ENCODE measurements around the gene RETSAT. TPM values are rescaled to one million over a fixed set of nuclear protein-coding genes. Genes with fewer than 3 reads are reported as not detected.
"Not testable (repeated sequence)": the region's sequence is repeated elsewhere in the genome, so short reads cannot be mapped to it uniquely, and the experiment has no call there.

The RETSAT gene
- total RNA-seq, 1 donor from 2014 or later: 38.2 TPM

GRCh38 chr2:85344356-85344954, 9.9 kb downstream of the RETSAT start:
- Histone ChIP-seq H3K4me3 (ENCODE audit: insufficient read depth, low read depth, low read length) (no peak overlapping the region), H3K4me1 (ENCODE audit: insufficient read depth, low read length) (peaks cover 3% of the 10 kb centered on the region), H3K27ac (ENCODE audit: low read depth, low read length) (no peak overlapping the region), H3K27me3 (ENCODE audit: insufficient read depth, low read length) (no peaks in the 10 kb centered on the region), H3K9me3 (ENCODE audit: insufficient read depth, low read depth, low read length) (no peaks in the 10 kb centered on the region), H2AFZ (ENCODE audit: low read depth, low read length) (no peak overlapping the region), H3K4me2 (ENCODE audit: low read length) (no peak overlapping the region), H3K9ac (ENCODE audit: low read length) (no peak overlapping the region), H3K79me2 (ENCODE audit: insufficient read depth, low read length) (no peaks in the 10 kb centered on the region), H3K36me3 (ENCODE audit: insufficient read depth, low read length) (peaks cover 11% of the 10 kb centered on the region), H4K20me1 (ENCODE audit: insufficient read depth, low read length) (no peaks in the 10 kb centered on the region)
- FAIRE-seq (no peak), DNase-seq (ENCODE audit: low read depth) (no peak)
- H3K27me3 Mint-ChIP-seq (ENCODE audit: low read depth, unreplicated experiment): no peaks in the 10 kb centered on the region
- H3K4me1 Mint-ChIP-seq (ENCODE audit: low read depth, unreplicated experiment): peaks cover 5% of the 10 kb centered on the region
- H3K36me3 Mint-ChIP-seq (ENCODE audit: low read depth, unreplicated experiment): peaks cover 23% of the 10 kb centered on the region
- H3K27ac Mint-ChIP-seq (ENCODE audit: unreplicated experiment): no peak overlapping the region
- no peak overlapping the region for H3K4me3 Mint-ChIP-seq (ENCODE audit: unreplicated experiment)
- TF ChIP-seq EZH2 (IDR thresholded peaks at IDR 0.05; ENCODE audit: insufficient read depth, low read length): no peak
- TF ChIP-seq, protein P1, sequence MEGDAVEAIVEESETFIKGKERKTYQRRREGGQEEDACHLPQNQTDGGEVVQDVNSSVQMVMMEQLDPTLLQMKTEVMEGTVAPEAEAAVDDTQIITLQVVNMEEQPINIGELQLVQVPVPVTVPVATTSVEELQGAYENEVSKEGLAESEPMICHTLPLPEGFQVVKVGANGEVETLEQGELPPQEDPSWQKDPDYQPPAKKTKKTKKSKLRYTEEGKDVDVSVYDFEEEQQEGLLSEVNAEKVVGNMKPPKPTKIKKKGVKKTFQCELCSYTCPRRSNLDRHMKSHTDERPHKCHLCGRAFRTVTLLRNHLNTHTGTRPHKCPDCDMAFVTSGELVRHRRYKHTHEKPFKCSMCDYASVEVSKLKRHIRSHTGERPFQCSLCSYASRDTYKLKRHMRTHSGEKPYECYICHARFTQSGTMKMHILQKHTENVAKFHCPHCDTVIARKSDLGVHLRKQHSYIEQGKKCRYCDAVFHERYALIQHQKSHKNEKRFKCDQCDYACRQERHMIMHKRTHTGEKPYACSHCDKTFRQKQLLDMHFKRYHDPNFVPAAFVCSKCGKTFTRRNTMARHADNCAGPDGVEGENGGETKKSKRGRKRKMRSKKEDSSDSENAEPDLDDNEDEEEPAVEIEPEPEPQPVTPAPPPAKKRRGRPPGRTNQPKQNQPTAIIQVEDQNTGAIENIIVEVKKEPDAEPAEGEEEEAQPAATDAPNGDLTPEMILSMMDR (IDR thresholded peaks at IDR 0.05; ENCODE audit: insufficient read depth, low read depth, low read length): no peak
- H3K9me3 Mint-ChIP-seq (ENCODE audit: unreplicated experiment): no peaks in the 10 kb centered on the region

DNA sequence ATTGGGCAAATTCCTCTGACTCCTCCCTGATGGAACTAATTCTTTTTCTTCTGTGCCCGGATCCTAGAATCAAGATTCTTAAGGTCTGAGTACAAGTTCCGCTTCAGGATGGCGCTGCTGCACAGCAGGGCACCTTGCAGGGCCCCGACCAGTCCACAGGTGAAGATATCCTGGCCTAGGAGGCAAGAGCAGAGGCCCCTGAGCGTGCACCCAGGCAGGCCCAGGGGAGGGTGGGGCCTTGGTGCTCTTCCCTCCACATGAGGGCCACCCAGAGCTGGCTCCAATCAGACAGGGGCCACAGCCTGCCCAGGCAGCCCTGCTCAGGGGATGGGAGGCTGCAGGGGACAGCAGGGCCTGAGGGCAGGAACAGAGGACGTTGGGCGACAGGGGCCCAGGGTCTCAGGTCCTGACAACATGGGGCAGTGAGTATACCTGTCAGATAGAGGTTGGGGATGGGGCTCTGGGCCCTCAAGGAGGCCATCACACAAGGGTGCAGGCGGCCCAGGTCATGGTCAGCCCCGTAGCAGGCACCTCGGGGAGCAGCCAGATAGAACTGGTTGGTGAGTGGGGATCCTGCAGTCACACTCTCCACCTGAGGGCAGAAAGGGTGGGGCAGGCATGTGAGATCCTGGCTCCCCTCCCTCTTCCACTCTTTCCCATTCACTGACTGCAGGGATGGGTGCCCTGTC, 11.0 kb downstream of the RETSAT start:
- not testable (repeated sequence) for DNase-seq (ENCODE audit: low read depth); H3K9ac ChIP-seq (ENCODE audit: low read length); H3K4me1 ChIP-seq (ENCODE audit: insufficient read depth, low read length); H2AFZ ChIP-seq (ENCODE audit: low read depth, low read length); H3K4me1 Mint-ChIP-seq (ENCODE audit: low read depth, unreplicated experiment); H3K27me3 ChIP-seq (ENCODE audit: insufficient read depth, low read length); FAIRE-seq; H3K4me3 Mint-ChIP-seq (ENCODE audit: unreplicated experiment); H3K27me3 Mint-ChIP-seq (ENCODE audit: low read depth, unreplicated experiment); H3K4me3 ChIP-seq (ENCODE audit: insufficient read depth, low read depth, low read length); H4K20me1 ChIP-seq (ENCODE audit: insufficient read depth, low read length); H3K27ac ChIP-seq (ENCODE audit: low read depth, low read length); H3K9me3 Mint-ChIP-seq (ENCODE audit: unreplicated experiment); H3K79me2 ChIP-seq (ENCODE audit: insufficient read depth, low read length); H3K36me3 ChIP-seq (ENCODE audit: insufficient read depth, low read length); H3K27ac Mint-ChIP-seq (ENCODE audit: unreplicated experiment); H3K4me2 ChIP-seq (ENCODE audit: low read length); H3K9me3 ChIP-seq (ENCODE audit: insufficient read depth, low read depth, low read length)
- H3K36me3 Mint-ChIP-seq (ENCODE audit: low read depth, unreplicated experiment): peaks cover 21% of the 10 kb centered on the region

GRCh38 chr2:85342156-85342555, 12.2 kb downstream of the RETSAT start:
- no peak overlapping the region for H3K9ac ChIP-seq (ENCODE audit: low read length)
- no peaks in the 10 kb centered on the region for H3K27me3 Mint-ChIP-seq (ENCODE audit: low read depth, unreplicated experiment)
- H3K27ac ChIP-seq (ENCODE audit: low read depth, low read length): no peak overlapping the region
- H3K4me3 Mint-ChIP-seq (ENCODE audit: unreplicated experiment): no peak overlapping the region
- no peak overlapping the region for H3K4me2 ChIP-seq (ENCODE audit: low read length)
- no peak overlapping the region for H3K27ac Mint-ChIP-seq (ENCODE audit: unreplicated experiment)
- H3K4me1 Mint-ChIP-seq (ENCODE audit: low read depth, unreplicated experiment): peaks cover 5% of the 10 kb centered on the region
- no peak for DNase-seq (ENCODE audit: low read depth)
- H3K36me3 ChIP-seq (ENCODE audit: insufficient read depth, low read length): peaks cover 7% of the 10 kb centered on the region
- TF ChIP-seq, protein P1 (IDR thresholded peaks at IDR 0.05; ENCODE audit: insufficient read depth, low read depth, low read length): no peak
- no peak for TF ChIP-seq EZH2 (IDR thresholded peaks at IDR 0.05; ENCODE audit: insufficient read depth, low read length)
- H2AFZ ChIP-seq (ENCODE audit: low read depth, low read length): no peak overlapping the region
- no peaks in the 10 kb centered on the region for H3K79me2 ChIP-seq (ENCODE audit: insufficient read depth, low read length)
- H4K20me1 ChIP-seq (ENCODE audit: insufficient read depth, low read length): no peaks in the 10 kb centered on the region
- peaks cover 3% of the 10 kb centered on the region for H3K4me1 ChIP-seq (ENCODE audit: insufficient read depth, low read length)
- H3K27me3 ChIP-seq (ENCODE audit: insufficient read depth, low read length): peaks cover 4% of the 10 kb centered on the region
- no peaks in the 10 kb centered on the region for H3K9me3 Mint-ChIP-seq (ENCODE audit: unreplicated experiment)
- peaks cover 17% of the 10 kb centered on the region for H3K36me3 Mint-ChIP-seq (ENCODE audit: low read depth, unreplicated experiment)
- no peak overlapping the region for H3K4me3 ChIP-seq (ENCODE audit: insufficient read depth, low read depth, low read length)
- FAIRE-seq: no peak
- no peaks in the 10 kb centered on the region for H3K9me3 ChIP-seq (ENCODE audit: insufficient read depth, low read depth, low read length)

Data from astrocyte (in vitro differentiated cells and primary cell).